ENCODE results near the gene NUFIP1. TPM values are rescaled to one million over a fixed set of nuclear protein-coding genes. Genes with fewer than 3 reads are reported as not detected.

The NUFIP1 gene
- total RNA-seq, 1 experiment from 2014 or later: 17.1 TPM

GRCh38 chr13:45007823-45008222 is 18.6 kb upstream of the NUFIP1 start:
- H3K79me2 ChIP-seq (ENCODE audit: insufficient read depth, low read length): no peaks in the 10 kb centered on the region
- no peak overlapping the region for H2AK5ac ChIP-seq (ENCODE audit: insufficient read length, low read length)
- H3K23ac ChIP-seq (ENCODE audit: insufficient read length, low read depth, low read length): no peak overlapping the region
- no peak overlapping the region for H4K5ac ChIP-seq (ENCODE audit: insufficient read length, low read depth, low read length)
- H3K18ac ChIP-seq (ENCODE audit: insufficient read length, low read depth, low read length): no peak overlapping the region
- H3K9me3 ChIP-seq (ENCODE audit: control insufficient read depth, low read depth, low read length): no peaks in the 10 kb centered on the region
- no peak overlapping the region for H3K4ac ChIP-seq (ENCODE audit: low read depth, low read length)
- no peak overlapping the region for H2BK15ac ChIP-seq (ENCODE audit: low read depth, low read length)
- H2BK12ac ChIP-seq (ENCODE audit: insufficient read length, low read depth, low read length): no peak overlapping the region
- H3T11ph ChIP-seq (ENCODE audit: low read length): no peak overlapping the region
- Mint-ChIP-seq H3K4me1 (no peaks in the 10 kb centered on the region), H3K9me3 (no peaks in the 10 kb centered on the region), H3K27me3 (ENCODE audit: low read depth) (no peaks in the 10 kb centered on the region), H3K36me3 (ENCODE audit: insufficient read depth in 1 of 3, low read depth in 3 of 3) (peaks cover 10 to 27% (median 27%) of the 10 kb centered on the region in 3 experiments; a peak in 6 of 7 replicates), H3K4me3 (no peak overlapping the region), H3K27ac (no peak overlapping the region)
- no peaks in the 10 kb centered on the region for H3K23me2 ChIP-seq (ENCODE audit: insufficient read length, low read depth, low read length, poor library complexity, severe bottlenecking)
- no peak overlapping the region for H2BK120ac ChIP-seq (ENCODE audit: low read depth, low read length, poor library complexity, severe bottlenecking)
- no CpG with 5 or more reads among the region's 1 CpG for WGBS (ENCODE audit: extremely low coverage, insufficient read length, low lambda C conversion rate)
- DNase-seq: no peak
- H4K8ac ChIP-seq (replicated peaks; ENCODE audit: insufficient read length, low read depth, low read length): no peak overlapping the region
- H3K27ac ChIP-seq (ENCODE audit: insufficient read length, low read depth, low read length): no peak overlapping the region
- TF ChIP-seq CTCF (conservative IDR thresholded peaks at IDR 0.05): no peak
- H3K56ac ChIP-seq (ENCODE audit: insufficient read length, low read depth, low read length): no peak overlapping the region
- no peak overlapping the region for H2BK20ac ChIP-seq (ENCODE audit: low read depth, low read length, poor library complexity, severe bottlenecking)
- no peak overlapping the region for H2AFZ ChIP-seq (ENCODE audit: low read length)
- no peak overlapping the region for H4K91ac ChIP-seq (ENCODE audit: insufficient read length, low read depth, low read length)
- no peak overlapping the region for H3K4me2 ChIP-seq (ENCODE audit: insufficient read depth, insufficient read length, low read length)
- no peak overlapping the region for H2BK5ac ChIP-seq (ENCODE audit: insufficient read length, low read length)
- H3K14ac ChIP-seq (ENCODE audit: insufficient read depth, low read length): no peak overlapping the region
- H3K4me1 ChIP-seq (ENCODE audit: insufficient read depth, low read length): no peaks in the 10 kb centered on the region
- H3K27me3 ChIP-seq (ENCODE audit: insufficient read depth, low read length): no peaks in the 10 kb centered on the region
- no peaks in the 10 kb centered on the region for H4K20me1 ChIP-seq (ENCODE audit: control insufficient read depth, insufficient read depth, insufficient read length)
- no peaks in the 10 kb centered on the region for H3K79me1 ChIP-seq (ENCODE audit: insufficient read depth, low read depth, low read length, poor library complexity, severe bottlenecking)
- no peak overlapping the region for H3K9ac ChIP-seq (ENCODE audit: extremely low read depth, insufficient read length, low read length)
